GM18858 (cell line): ENCODE results near the gene MYO1F.
"Not testable (repeated sequence)": the region's sequence is repeated elsewhere in the genome, so short reads cannot be mapped to it uniquely, and the experiment has no call there.

Experiments used
- ATAC-seq: cut with Tn5 transposase; IDR thresholded peaks from one replicate; pipeline ENCODE4 v1.9.1; 2021; ENCODE audit not compliant: unreplicated experiment

Gene MYO1F

DNA sequence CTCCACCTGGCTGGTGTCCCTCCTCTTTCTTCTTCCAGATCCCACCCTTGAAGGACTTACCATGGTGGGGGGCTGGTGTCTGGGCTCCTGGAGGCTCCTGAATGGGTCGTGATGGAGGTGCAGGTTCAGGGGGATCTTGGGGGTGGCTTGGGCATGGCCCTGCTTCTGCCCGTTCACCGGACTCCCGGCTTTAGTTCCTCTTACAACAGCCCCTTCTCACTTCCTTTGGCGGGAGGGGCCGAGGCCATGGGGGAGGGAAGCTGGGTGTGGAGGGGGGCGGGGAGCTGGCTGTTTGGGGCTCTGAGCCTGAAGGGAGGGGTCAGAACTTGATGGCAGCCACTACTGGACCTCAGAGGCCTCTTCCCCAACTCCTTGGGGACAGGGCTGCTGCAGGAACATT, at the start of gene MYO1F:
Gene MYO1F (minus strand): TSS at position 196 of the 400 bp plus-strand sequence. CDS start 133 bp downstream, at position 63.
- ATAC-seq, result no peak

DNA sequence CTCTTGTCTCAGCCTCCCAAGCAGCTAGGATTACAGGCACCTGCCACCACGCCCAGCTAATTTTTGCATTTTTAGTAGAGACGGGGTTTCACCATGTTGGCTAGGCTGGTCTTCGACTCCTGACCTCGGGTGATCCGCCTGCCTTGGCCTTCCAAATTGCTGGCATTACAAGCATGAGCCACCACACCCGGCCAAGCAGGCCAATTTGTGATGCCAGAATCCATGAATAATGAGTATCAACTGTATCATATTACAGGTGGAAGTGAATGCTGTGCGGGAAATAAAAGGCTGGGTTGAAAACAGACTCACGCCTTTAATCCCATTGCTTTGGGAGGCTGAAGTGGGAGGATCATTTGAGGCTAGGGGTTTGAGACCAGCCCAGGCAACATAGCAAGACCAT, 49.6 kb upstream of the MYO1F start:
- no peak for ATAC-seq

DNA sequence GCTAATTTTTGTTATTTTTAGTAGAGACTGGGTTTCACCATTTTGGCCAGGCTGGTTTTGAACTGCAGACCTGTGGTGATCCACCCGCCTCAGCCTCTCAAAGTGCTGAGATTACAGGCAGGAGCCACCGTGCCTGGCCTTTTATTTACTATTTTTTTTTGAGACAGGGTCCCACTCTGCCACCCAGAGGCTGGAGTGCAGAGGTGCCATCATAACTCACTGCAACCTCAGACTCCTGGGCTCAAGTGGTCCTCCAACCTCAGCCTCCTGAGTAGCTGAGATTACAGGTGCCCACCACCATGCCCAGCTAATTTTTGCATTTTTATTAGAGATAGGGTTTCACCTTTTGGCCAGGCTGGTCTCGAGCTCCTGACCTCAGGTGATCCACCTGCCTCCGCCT, 45.6 kb upstream of the MYO1F start:
- not testable (repeated sequence) for ATAC-seq

DNA sequence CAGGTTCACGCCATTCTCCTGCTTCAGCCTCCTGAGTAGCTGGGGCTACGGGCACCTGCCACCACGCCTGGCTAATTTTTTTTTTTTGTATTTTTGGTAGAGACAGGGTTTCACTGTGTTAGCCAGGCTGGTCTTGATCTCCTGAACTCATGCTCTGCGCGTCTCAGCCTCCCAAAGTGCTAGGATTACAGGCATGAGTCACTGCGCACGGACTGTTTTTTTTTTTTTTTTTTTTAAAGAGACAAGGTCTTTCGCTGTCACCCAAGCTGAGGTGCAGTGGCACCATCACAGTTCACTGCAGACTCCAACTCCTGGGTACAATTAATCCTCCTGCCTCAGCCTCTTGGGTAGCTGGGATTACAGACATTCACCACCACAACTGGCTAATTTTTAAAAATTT, 41.5 kb upstream of the MYO1F start:
- ATAC-seq, result no peak

DNA sequence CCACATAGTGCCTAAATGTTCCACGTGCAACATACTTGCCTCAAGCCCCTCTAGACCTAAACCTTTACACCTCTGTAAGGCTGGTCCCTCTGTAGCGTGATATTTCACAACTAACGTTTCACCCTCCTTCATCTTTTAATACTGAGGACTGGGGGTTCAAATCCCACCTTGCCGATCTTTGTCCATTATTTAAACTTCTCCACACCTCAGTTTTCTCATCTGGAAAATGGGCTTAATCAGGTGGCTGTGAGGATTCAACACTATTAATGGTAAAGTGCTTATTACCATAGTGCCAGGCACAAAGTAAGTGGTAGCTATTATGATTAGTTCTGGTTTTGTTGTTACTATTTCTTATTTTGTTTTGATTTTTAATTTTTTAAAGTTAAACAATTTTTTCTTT, 40.7 kb upstream of the MYO1F start:
- ATAC-seq, result no peak

DNA sequence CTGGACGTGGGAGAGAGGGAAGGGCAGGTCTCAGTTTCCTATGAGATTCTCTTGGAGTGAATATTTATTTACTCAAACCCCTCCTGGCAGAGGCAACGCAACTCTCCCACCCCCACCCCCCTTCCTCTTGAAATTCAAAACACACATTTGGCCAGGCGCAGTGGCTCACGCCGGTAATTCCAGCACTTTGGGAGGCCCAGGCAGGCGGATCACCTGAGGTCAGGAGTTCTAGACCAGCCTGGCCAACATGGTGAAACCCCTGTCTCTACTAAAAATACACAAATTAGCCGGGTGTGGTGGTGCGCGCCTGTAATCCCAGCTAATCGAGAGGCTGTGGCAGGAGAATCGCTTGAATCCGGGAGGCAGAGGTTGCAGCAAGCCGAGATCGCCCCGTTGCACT, 40.1 kb upstream of the MYO1F start:
- not testable (repeated sequence) for ATAC-seq

DNA sequence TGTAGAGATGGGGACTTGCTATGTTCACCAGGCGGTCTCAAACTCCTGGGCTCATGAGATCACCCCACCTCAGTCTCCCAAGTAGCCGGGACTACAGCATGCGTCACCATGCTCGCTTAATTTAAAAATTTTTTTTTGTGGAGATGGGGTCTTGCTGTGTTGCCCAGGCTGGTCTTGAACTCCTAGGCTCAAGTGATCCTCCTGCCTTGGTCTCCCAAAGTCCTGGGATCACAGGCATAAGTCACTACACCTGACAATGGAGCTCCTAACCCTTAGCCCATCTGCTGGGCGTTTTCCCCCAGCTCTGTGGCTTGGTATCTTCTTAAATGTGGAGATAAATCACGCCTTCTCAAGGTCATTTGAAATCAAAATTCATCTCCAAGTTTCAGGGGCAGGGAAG, 39.6 kb upstream of the MYO1F start:
- no peak for ATAC-seq

DNA sequence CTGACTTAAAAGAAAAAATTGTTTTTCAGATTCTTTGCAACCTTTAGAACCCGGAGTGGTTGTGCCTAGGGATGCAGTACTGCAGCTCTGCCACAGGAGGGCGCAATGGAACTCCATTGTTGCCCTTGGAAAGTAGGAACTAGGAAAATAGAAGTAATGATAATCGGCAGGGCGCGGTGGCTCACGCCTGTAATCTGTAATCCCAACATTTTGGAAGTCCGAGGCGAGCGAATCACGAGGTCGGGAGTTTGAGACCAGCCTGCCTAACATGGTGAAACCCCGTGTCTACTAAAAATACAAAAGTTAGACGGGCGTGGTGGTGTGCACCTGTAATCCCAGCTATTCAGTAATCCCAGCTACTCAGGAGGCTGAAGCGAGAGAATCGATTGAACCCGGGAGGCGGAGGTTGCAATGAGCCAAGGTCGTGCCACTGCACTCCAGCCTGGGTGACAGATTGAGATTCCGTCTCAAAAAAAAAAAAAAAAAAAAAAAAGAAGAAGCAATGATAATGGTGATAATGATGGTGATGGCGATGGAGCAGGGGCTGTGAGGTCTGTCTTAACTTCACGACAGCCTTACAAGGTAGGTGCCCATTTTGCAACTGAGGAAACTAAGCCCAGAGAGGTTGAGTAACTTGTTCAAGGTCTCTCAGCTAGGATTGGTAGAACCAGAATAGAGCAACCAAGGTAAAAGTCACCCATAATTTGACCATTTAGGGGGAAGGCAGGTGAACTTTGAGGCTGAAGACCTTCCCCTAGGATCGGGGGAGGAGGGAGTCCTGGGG, 38.8 kb upstream of the MYO1F start:
- ATAC-seq, result no peak

DNA sequence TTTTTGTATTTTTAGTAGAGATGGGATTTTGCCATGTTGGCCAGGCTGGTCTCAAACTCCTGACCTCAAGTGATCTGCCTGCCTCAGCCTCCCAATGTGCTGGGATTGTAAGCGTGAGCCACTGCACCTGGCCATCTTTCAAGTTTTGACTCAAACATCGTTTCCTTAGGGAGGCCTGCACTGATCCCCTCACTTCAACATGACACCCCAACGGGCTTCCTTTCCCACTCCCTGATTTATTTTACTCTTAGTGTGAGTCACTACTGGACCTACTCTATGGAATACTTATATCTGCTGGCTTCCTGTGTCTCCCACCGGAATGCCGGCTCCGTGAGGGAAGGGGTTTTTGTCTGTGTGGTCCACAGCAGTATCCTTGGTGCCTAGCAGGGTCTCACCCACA, 37.8 kb upstream of the MYO1F start:
- no peak for ATAC-seq

DNA sequence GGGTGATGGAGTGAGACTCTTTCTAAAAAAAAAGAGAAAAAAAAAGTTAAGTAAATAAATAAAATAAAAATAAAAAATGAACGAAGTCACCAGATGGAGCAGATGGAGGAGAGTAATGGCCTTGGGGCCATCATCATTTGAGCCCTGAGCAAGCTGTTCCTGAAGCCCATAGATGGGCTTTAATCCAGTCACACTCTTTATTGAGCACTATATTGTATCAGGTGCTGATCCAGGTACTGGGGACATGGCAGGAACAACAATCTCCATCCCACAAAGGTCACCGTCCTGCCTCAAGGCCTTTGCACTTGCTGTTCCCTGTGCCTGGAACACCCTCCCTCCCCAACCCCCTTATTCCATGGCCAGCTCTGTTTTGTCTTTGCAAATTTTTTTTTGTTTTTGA, 37.2 kb upstream of the MYO1F start:
- ATAC-seq, result no peak

DNA sequence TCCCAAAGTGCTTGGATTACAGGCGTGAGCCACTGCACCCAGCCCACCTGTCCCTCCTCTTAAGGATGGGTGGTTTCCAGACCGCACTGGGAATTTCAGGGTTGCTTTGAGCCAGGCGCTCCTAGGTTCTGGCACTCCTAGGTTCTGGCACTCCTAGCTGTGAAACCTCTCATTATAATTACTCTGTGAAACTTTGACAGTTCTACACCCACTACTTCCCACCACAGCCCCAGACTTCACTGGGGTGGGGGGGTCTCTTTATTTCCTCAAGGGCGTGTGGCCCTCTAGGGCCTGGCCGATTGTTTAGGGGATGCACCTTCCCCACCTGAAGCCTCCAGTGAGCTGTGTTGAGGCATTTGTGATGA, 35.5 kb upstream of the MYO1F start:
- no peak for ATAC-seq

DNA sequence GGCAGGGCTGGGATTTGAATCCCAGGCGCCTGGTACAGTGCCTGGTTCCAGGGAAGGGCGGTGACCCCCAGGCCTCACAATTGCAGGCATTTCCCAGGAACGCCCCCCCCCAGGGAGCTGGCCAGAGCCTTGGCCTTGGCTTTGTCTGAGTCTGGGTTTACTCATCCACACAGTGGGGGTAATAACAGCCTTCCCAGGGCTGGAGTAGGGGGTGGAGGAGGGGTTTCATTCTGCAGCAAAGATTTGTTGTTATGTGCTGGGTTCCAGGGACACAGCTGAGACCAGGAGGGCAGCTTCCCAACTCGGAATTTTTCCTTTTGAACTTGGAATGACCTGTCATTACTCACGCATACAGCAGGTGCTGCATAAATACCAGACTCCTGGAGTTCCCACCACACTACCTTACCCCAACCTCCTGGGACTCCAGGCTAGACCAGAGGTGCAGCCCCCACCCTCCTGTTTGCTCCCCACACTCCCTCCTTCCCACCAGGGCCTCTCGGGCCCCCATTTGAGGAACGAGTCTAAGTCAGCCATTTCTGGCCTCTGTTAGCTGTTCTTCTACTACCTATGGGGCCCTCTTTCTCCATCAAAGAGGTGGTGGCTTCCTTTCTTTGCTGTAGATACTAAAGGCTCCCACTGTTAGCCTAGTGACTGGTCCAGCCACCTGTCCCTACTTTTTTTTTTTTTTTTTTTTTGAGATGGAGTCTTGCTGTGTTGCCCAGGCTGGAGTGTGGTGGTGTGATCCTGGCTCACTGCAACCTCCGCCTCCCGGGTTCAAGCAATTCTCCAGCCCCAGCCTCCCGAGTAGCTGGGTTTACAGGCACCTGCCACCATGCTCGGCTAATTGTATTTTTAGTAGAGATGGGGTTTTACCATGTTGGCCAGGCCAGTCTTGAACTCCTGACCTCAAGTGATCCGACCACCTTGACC, 34.9 kb upstream of the MYO1F start:
- no peak for ATAC-seq

DNA sequence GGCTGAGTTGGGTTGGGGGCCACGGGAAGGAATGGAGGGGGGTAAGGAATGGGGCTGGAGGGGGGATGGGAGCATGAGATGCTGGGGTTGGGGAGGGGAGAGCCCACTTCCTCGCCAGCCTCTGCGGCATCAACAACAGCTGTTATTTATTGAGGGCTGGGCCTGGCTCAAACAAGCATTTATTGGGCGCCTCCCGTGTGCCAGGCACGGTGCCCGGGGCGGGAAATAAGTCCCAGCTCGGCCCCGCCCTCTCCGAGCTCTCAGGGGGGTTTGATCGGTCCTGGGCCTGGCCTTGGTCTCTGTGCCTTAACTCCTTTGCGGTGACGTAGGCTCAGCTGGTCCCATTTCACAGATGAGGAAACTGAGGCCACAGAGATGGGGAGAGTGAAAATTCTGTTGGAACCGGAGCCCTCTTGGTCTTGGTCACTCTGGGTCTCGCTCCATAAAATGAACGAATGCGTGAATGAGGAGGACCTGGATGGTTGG, 34.2 kb upstream of the MYO1F start:
- ATAC-seq, result no peak

DNA sequence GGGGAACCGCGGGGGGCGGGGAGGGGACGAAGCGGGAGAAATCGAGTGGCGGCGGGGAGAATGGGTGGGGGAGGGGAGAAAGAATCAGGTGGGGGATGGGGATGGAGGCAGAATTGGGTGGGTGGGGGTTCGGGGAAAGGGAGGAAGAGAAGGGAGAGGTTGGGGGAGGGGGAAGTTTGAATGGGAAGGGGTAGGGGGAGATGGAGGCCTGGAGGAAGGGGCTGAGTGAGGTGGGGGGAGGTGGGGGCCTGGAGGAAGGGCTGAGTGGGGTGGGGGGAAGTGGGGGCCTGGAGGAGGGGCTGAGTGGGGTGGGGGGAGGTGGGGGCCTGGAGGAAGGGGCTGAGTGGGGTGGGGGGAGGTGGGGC, 33.7 kb upstream of the MYO1F start:
- no peak for ATAC-seq

DNA sequence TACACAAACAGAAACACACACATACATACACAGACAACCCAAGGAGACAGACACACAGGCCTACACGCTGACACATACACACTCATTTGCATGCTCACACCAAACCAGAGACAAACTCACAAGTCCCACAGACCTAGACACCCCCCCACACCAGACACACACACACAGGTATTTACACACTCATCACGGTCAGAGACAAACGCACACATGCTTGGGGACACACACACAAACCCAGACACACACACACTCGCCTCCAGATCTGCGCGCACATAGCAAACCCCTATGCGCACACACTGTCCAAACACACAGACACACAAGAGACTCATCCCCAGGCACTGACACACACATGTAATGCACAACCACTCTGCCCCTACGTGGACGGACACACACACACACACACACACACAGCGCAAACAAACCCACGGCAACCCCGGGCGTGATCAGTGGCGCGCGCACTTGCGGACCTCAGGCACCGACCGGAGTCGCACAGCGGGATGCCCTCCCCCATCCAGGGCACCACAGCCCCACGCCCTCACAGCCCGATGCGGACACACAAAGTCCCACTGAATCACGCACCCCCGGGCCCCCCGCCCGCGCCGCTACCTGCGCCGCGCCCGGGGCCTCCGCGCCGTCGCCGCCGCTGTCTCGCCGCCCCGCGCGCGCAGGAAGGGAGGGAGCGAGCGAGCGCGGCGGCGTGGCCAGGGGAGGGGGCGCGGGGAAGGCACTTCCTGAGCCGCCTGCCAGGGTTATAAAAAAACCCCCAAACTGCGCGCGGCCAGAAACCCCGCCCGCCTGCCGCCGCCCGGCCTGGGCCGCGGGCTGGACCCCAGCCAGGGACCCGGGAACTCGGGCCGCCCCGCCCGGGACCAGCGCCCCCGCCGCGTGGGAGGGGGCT, 33.0 kb upstream of the MYO1F start, which contains the start of gene ADAMTS10:
Gene ADAMTS10 (minus strand): TSS at position 675 of the 895 bp plus-strand sequence. CDS start 5,005 bp downstream, outside the sequence.
- no peak for ATAC-seq

DNA sequence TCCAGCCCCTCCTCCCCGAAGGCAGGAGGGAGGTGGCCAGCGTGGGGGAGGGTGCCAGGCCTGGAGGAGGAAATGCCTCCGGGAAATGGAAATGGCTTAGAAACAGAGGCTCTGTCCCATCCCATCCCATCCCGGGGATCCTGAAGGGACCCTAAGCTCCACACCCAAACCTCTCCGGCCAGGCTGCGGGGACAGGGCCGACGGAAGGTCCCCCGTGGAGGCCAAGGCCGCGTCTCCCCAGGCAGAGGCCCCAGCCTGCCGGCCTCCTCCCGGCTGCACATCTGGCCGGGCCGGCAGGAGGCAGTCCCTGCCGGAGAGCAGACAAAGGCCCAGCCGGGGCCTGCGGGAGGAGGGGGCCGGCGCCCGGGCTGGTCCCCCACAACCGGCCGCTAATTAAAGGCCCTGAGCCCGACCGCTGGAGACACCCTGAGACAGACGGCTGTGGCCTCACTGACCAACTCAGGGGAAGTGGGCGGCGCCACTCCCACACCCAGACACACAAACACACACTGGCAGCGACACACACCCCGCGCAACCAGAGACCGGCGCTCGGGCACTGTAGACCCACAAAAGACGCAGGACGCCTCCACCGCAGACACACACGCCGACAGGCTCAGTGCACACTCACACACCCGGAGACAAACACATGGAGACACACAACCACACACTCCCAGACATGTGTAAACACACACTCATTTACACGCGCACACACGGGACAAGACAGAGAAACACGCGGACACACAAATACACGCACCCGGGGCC, 32.2 kb upstream of the MYO1F start:
- ATAC-seq, result no peak

DNA sequence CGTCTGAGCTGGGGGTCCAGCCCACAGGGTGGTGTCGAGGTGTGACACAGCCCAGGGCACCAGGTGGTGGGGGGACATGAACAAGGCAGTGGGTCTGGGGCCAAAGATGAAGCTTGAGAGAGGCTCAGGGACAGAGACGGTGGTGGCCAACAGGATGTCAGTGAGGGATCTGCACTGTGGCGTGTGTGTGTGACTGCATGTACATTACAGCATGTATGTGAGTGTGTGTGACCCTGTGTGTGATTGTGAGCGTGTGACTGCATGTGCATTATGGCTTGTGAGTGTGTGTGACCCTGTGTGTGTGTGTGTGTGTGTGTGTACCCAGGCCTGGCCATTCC, 31.7 kb upstream of the MYO1F start:
- no peak for ATAC-seq

DNA sequence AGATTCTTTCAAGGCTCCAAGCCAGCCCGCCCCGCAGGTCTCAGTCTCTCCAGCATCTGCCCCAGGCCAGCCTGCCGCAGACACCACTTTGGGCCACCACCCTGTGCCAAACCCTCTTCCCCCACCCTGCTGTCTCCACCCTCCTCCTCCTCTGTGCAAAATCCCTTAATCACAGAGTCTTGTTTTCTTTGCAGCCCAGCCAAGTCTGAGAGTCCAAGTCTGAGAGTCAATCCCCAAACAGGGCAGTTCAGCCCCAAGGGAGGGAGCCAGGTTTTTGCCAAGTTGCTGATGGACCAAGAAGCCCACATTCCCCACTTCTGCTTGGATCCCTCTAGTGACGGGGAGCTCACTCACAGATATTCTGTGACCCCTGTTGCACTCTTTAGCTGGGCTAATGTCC, 30.1 kb upstream of the MYO1F start:
- no peak for ATAC-seq

DNA sequence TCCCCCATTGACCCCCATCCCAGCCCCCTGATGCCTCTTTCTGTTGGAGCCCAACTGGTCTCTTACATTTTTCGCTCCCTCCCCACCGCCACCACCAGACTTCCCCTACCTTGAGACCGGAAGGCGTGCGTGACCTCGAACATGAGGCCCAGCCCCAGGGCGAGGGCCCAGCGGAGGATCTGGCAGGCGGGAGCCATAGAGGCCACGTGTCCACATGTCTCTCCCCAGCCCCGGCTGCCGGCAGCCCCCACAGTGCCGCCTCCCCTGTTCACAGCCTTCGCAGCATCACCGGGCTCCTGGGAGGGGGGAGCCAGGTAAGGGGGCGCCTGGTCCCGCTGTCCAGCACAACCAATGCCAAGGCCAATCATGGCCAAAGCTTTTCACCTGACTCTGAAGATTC, 28.3 kb upstream of the MYO1F start:
- no peak for ATAC-seq

DNA sequence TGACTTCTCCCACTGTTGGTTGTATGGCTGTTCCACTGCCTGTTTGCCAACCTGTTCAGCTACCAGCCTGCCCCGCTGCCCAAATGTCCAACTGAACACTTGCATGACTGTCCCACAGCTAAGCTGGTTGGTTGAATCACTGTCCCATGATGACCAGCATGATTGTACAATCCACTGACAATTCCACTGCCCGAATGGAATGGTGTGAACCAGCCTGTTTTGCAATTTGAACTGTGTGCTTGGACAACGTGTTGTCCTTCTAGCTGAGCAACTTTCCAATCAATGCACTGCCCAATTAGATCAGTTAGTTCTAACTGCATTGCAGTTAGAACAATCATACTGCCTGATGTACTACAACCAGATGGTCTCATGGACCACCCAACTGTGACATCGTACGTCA, 24.6 kb upstream of the MYO1F start:
- no peak for ATAC-seq
